HuH-7 (cell line): ENCODE measurements around the gene FAF1.
"Not testable (repeated sequence)": the region's sequence is repeated elsewhere in the genome, so short reads cannot be mapped to it uniquely, and the experiment has no call there.

ENCODE experiments used
- DNase-seq: peaks from one replicate; pipeline ENCODE4 v3.0.0; 2011; ENCODE audit warnings: low spot score

Gene FAF1

DNA sequence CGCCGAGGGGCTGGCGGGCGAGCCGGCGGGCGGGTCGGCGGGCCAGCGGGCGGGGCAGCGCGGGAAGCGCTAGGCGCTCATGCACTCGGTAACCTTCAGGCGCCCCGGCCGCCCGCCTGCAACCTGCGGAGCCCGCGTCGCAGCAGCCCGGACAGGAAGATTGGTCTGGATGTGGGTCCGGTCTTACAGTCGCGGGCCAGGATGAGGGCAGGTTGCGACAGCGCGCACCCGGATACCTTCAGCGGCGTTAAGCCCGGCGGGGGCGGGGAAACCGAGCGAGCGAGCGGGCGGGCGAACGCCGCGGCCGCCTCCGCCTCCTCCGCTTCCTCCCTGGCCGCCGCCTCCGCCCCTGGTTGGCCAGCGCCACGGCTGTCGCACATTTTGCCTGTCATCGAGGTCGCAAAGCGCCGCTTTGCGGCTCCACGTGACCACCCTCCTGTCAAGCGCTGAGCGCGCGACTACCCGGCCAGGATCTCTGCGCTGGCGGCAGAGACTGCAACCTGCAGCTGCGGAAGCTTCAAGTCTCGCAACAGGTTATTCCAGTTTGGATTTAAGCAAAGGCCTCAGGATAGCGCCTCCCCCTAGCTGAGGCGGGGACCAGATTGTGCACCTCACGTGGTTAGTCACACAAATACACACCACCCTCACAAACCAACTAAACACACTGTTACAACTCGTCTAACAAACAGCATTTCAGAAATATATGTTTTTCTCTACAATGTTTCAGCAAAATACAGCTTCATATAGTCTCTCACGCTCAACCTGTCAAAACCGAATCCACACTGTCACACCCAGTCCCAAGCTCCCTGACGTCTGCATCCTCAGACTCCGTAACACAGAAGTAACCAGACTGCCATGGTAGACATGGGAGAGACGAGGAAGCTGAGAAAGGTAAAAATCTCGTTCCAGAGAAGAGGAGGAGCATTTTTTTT, at the start of gene FAF1:
Gene FAF1 (minus strand): TSS at position 355 of the 932 bp plus-strand sequence. CDS start 456 bp downstream, outside the sequence.
- peak; percentile 87 for DNase-seq

DNA sequence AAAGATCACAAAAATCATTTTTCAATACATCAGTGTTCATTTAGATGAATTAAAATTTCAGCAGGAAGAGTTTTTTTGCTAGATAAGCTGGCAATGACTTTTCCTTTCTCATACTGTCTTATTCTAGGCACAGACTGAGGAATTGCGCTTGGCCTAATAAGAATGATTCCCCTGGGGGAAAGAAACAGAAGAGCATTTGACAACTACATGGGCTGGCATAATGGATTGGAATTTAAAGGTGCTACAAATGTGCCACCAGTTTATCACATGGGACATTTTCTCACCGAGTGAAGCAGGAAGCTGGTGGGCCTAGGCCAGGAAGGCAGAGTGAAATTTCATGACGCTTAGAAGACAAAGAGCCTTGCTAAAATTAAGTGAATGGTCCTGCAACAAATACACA, 49.3 kb upstream of the FAF1 start:
- no peak for DNase-seq

DNA sequence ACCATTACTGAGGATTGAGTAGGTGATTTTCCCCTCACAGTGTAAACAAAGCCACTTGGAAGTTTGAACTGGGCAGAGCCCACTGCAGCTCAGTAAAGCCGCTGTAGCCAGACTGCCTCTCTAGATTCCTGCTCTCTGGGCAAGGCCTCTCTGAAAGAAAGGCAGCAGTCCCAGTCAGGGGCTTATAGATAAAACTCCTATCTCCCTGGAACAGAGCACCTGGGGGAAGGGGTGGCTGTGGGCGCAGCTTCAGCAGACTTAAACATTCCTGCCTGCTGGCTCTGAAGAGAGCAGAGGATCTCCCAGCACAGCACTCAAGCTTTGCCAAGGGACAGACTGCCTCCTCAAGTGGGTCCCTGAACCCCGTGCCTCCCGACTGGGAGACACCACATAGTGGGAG, 45.5 kb upstream of the FAF1 start:
- DNase-seq: not testable (repeated sequence)

DNA sequence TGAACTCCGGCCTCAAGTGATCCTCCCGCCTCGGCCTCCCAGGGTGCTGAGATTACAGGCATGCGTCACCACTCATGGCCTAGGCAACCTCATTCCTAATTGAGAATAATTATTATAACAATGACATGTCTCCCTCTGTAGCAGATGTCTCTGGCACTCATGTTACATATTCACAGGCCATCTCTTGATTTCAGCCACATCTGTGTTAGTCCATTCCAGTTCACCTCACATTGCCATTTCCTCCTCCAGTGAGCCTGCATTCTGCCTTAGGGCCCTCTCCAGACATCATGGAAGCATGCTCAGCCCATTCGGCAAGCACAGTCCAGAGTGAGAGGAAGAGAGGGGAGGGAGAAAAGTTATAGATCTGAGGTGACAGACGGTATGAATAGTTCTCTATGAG, 42.4 kb upstream of the FAF1 start:
- DNase-seq: no peak

DNA sequence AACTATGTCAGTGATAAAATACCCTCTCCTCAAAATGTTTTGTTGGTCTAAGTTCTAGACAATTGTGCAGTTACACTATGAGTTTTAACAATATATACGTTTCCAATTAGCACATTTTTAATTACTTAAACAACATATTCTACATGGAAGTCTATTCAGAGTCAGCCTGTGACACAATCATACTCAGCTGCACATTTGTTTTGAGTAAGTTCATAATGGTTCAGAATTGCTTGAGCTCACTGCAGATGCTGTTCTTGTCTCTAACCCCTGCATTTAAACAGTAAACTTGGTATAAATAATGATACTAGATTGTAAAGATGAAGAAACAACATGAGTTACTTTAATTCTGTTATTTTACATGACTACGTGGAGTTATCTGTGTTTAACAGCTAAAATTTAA, 40.6 kb upstream of the FAF1 start:
- no peak for DNase-seq

DNA sequence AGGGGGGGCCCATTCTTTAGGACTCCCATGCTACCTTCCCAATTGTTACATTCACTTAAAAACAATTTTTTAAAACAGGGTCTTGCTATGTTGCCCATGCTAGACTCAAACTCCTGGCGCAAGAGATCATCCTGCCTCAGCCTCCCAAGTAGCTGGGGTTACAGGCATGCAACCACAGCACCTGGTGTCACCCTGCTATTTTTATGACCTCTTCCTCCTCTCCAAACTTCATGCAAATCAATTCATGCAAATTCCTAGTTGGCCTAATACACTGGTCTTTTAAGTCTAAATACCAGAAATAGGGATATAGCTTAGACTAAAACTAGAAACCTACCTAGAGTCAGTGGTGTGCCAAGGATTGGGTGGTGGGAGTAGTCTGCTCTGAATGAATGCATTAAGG, 40.1 kb upstream of the FAF1 start:
- no peak for DNase-seq

DNA sequence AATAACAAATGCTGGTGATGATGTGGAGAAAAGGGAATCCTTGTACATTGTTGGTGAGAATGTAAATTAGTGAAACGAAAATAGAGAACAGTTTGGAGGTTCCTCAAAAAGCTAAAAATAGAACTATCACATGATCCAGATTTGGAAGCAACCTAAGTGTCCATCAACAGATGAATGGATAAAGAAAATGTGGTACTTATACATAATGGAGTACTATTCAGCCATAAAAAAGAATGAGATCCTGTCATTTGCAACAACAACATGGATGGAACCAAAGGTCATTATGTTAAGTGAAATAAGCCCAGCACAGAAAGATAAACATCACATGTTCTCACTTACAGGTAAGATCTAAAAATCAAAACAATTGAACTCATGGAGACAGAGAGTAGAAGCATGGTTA, 39.3 kb upstream of the FAF1 start:
- not testable (repeated sequence) for DNase-seq

DNA sequence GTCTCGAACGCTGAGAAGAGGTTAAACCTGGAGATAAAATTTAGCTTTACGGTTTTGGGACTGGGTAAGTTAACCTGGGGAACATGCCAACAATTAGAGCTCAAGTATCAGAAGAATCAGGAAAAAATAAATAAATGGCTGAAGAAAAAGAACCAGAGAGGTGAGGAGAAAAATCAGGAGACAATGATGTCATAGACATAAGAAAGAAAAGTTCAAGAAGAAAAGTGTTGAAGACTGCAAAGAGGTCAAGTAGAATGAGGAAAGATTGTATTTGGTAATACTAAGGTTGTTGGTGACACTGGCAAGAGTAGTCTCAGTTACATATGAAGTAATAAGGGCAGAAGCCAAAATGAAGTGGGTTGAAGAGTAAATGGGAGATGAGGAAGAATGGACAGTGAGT, 36.0 kb upstream of the FAF1 start:
- no peak for DNase-seq

DNA sequence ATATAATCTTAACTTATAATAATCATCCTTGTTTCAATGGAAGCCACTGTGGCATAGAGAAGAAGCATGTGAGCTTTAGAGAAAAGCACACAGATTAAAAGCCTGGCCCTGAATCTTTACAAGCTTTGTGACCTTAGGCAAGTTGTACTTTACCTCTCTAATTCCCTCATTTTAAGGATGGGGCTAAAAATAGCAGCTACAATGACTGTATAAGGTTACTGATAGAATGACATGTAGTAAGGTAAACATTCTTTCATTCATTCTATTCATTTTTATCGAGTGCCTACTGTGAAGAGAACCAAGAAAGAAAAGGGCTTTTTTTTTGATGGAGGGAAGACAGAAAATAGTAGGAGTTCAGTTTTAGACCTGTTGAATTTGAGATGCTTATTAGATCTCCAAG, 35.6 kb upstream of the FAF1 start:
- no peak for DNase-seq

DNA sequence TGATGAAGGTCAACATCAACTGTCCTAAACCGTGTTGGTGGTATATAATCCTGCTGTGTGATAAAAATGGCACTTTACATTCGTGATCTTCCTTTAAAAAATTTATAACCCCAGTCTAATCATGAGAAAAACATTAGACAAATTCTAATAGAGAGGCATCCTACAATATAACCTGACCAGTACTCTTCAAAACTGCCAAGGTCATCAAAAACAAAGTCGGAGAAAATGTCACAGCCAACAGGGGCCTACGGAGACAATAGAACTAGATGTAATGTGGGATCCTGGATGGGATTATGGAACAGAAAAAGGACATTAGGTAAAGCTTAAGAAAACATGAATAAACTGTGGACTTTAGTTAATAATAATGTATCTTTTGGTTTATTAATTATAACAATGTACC, 34.9 kb upstream of the FAF1 start:
- no peak for DNase-seq

DNA sequence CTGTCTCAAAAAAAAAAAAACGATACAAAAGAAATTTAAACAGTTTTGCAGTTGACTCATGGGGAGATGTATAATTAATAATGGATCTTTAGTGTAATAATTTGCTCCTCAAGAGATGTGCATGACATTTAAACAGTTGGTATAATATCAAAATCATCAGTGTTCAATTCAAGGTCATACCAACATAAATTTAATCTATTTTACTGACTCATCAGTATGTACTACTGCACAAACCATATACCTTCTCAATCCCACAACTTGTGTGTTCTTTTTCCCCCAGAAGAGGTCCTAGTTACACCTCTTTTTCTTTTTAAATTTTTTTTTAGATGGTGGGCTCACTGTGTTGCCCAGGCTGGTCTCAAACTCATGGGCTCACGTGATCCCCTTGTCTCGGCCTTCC, 33.6 kb upstream of the FAF1 start:
- no peak for DNase-seq

DNA sequence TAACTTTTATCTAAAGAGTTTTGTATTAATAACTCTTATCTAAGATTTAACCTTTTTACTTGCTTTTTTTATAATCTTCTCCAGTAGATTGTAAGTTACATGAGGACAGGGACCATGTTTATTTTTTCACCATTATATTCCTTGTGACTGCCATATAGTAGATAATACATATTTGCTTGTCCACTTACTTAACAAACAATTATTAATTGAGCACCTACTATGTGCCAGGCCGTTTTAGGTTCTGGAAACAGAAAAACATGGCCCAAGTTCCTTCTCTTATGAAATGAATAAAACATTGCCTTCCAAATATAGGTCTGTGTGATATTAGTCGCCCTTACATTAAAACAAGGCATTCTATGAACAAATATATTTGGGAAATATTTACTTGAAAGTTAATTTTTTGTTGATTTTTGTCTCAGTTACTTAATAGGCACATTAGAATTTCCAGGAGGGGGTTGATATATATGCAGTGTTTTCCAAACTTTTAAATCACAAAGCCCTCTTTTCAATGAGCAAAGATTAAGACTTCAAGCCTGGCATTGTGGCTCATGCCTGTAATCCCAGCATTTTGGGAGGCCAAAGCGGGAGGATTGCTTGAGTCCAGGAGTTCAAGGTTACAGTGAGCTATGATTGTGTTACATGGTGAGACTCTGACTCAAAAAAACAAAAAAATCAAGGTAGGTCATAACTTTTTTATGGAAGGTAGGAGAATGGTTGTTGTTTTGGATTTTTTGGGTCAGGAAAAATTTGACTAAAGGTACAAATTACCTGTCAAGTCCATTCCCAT, 32.7 kb upstream of the FAF1 start:
- DNase-seq: no peak

DNA sequence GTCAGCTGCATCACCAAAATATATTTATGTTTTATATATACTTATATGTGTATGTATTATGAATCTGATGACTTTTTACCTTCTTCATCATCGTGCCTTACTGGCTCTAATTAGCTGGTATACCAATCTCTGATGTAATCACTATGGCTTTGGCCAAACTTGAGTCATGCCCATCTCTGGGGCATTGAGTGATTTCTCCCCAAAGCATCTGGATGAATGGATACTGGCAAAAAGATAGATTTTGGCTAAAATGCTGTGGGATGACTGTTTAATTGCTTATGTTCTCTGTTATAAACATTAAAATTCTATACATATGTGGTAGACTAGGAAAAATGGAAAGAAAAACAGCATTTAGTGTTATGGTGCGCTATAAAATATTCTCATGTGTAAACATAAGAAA, 29.6 kb upstream of the FAF1 start:
- DNase-seq: no peak

DNA sequence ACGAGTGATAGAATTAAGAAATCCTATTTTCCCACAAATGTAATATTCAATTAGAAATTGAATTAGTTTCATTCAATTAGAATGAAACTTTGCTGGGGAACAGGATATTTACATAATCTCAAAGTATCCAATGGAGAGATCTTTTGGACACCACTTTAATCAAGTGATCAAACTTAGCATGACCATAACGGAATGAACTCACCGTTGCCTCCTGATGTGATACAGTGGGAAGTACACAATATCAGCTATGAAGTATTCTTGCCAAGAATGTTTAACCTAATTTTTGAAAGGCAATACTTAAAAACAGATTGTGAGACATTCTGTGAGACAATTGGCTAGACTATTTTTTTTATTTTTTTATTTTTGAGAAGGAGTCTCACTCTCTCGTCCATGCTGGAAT, 26.6 kb upstream of the FAF1 start:
- DNase-seq: no peak

DNA sequence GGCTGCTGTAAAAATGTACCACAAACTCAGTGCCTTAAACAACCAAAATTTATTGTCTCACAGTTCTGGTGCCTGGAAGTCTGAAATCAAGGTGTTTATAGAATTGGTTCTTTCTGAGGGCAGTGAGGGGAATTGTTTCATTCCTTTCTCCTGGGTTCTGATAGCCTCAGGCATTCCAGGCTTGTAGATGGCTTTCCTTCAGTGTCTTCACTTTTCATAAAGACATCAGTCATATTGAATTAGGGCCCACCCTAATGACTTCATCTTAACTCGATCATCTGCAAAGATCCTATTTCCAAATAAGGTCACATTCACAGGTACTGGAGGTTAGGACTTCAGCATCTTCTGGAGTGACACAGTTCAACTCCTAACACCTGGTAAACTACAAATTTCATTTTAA, 25.0 kb upstream of the FAF1 start:
- no peak for DNase-seq

DNA sequence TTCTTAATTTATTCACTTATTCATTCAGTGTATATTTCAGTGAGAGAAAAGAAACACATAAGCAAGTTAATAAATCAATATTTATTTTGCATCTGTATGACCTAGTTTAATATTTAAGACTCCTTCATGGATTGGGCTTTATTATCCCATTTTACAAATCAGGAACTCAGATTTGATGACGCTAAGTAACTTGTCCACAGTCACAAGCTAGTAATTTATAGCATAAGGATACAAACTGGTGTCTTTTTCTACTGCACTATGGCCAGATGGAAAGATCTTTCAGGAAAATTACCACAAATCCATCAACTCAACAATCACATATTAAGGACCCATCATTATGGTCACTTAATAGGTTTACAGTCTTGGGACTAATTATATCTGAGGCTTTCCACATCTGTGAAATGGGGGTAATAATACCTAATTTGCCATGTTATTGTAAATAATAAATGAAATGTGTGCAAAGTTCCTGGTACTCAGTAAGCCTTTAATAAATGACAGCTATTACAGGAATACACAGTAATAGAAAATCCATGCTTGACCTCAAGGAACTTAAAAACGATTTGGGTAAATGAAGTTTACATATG, 23.2 kb upstream of the FAF1 start:
- no peak for DNase-seq

DNA sequence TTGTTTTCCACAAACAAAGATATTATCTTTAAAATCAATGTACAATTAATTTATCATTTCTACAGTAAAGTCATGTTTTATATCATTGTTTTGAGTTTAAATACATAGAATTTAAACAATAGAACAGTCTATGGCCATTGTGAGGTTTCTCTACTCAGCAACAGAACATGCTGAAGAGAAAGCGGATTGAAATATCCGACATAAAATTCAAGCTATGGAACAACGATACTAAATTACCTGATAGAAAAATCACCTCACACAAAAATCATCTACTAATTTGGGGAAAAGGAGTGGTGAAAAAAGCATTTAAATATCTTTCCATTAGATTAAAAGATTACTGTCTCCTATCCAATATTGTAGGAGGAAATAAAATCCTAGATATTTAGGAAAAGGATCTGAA, 22.5 kb upstream of the FAF1 start:
- no peak for DNase-seq

DNA sequence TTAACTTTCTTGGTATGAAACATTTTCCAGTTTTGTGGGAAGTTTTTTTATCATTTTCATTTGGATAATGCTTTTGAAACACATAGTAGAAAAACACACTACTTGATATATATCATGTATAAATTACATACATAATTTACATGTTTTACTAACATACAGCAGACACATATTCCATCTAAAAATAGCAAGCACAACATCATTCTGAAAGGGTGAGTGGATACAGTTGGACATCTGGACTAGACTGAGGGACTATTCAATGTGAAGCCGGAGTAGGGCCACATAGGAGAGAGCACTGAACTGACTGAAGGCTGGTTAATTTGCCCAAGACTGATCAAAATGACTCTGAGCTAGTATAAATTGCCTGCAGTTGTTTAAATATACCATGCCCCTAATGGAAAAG, 21.7 kb upstream of the FAF1 start:
- no peak for DNase-seq

DNA sequence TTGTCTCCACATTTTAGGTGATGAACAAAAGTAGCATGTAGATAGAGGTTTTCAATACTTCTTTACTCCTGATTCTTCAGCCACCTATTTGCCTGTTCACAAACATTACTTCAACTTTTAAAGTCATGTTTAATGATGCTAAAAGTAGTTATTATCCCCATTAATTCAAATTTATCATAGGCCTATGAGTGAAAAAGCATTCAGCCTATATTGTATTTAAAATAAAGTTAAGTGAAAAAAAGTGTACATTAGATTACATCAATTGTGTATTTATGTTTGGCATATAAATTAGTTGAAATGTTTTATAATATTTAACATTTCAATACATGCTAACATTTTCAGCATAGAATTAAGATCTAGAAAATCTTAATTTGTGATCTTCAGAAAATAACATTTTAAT, 20.4 kb upstream of the FAF1 start:
- no peak for DNase-seq

DNA sequence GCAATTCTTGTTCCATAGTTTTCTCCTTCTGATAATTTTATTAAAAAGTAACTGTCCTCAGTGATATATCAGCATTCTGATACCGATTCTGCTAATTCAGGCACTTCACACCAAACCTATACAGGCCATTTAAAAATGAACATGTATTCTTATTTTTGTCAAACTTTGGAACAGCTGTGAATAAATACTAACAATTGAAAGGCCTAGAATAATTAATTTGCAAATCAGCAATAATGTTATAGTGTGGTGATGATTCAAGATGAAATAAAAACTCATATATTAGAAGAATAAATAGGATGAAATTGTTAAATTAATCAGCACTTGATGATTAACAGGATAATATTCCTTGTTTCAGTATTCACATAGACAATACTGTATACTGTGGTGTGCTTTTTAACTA, 19.9 kb upstream of the FAF1 start:
- DNase-seq: no peak

DNA sequence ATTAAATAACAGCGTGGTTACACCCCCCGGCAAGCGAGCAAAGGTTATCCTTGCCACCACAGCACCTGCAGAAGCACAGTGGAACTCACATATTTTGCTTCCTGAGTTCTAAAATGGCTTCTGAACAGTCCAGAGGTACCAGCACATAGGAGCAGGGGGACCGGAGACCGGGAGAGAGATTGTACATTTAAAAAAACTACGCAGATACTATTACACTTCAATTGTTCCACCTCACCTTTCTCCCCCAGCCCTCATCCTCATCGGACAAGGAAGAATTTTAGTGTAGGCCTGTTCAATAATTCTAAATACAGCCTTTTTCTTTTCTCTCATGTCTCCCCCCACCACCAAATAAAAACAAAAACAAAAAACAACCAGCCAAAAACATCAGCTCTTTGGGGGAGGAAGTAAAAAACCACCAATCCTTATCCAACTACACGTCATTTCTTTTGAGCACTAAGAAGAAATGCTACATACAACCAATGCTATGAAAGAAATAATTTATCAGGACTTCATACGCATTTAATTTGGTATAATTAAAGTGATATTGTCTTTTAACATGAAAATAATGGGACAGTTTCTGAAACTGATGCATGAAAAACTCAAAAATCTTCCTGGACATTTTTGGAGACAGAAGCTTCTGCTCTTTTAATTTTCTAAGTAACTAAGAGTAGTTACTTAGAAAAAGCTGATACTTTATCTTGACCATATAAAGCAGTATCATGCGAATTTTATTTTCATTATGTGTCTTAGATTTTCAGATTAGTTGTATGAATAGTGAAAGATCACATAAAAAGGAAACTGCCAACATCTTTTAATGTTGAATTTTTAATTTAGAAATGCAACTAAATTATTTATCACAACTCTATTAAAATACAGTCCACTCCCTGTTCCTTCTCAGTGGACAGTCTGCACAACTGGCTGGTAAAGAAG, 19.1 kb upstream of the FAF1 start:
- peak; percentile 26 for DNase-seq
